ENCODE measurements around the gene WDR45B.

The WDR45B gene

DNA sequence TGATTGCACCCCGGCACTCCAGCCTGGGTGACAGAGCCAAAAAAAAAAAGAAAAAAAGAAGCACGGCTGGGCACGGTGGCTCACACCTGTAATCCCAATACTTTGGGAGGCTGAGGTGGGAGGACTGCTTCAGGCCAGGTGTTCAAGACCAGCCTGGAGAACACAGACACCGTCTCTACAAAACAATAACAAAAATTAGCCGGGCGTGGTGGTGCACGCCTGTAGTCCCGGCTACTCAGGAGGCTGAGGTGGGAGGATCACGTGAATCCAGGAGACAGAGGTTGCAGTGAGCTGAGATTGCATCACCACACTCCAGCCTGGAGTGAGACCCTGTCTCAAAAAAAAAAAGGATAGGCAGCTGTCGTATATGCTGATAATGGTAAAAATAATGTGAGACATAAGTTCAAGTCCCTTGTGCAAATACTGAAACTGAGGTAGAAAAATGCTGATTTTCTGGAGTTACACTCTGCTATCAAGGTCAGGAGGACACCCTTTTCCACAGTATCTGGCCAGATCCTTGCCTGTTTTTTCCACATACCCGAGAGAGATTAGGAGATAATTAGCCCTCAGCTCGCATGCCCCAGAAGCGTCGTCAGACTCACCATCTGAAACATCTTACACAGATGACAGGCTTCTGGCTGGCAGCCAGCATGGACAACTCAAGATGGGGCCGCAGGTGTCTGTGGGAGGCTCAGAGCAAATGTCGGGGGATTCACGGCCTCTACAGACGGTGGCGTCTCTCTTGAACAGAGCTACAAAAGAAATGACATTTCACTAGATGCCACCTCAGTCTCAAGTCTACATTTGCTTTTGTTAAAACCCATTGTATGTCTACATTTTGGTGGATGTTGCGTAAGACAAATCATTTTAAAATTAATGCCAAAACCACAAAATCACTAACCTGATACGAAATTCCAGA, 36.8 kb downstream of the WDR45B start:
- DNase-seq (ENCODE audit: low read depth) = no peak
- TF ChIP-seq CTCF (IDR thresholded peaks at IDR 0.05; ENCODE audit: low read depth, low read length, missing control alignments) = no peak
- in situ Hi-C loops (cut with HindIII; ENCODE audit: low sequenced_read_pairs) = no loop called here
- H3K4me3 ChIP-seq (ENCODE audit: low read depth, low read length) = no peak overlapping the region

DNA sequence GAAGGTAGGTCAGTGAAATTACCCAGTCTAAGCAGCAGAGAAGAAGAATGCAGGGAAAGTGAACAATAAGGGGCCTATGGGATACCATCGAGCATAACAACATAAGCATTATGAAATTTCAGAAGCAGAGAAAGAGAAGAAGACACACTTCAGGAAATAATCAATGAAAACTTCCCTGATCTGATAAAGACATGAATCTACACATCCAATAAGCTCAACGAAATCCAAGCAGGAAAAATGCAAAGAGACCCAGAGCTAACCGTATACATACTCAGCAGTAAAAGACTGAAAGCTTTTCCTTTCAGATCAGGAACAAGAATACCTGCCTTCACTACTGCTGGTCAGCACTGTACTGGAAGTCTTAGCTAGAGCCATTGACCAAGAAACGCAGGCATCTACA, 38.6 kb downstream of the WDR45B start:
- no peak overlapping the region for H3K4me3 ChIP-seq (ENCODE audit: low read depth, low read length)
- no peak for DNase-seq (ENCODE audit: low read depth)
- TF ChIP-seq CTCF (IDR thresholded peaks at IDR 0.05; ENCODE audit: low read depth, low read length, missing control alignments) = no peak
- in situ Hi-C loops (cut with HindIII; ENCODE audit: low sequenced_read_pairs) = no loop called here

DNA sequence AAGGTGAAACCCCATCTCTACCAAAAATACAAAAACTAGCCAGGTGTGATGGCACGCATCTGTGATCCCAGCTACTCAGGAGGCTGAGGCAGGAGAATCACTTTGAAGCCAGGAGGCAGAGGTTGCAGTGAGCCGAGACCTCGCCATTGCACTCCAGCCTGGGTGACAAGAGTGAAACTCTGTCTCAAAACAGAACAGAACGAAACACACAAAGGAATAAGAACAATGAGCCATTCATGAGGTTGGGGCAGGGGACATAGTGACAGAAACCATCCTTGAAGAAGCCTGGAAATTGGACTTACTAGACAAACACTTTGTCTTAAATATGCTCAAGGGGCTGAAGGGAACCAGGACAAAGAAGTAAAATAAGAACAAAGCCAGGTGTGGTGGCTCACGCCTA, 39.4 kb downstream of the WDR45B start:
- DNase-seq (ENCODE audit: low read depth) = no peak
- H3K4me3 ChIP-seq (ENCODE audit: low read depth, low read length) = no peak overlapping the region
- in situ Hi-C loops (cut with HindIII; ENCODE audit: low sequenced_read_pairs) = no loop called here
- TF ChIP-seq CTCF (IDR thresholded peaks at IDR 0.05; ENCODE audit: low read depth, low read length, missing control alignments) = no peak

DNA sequence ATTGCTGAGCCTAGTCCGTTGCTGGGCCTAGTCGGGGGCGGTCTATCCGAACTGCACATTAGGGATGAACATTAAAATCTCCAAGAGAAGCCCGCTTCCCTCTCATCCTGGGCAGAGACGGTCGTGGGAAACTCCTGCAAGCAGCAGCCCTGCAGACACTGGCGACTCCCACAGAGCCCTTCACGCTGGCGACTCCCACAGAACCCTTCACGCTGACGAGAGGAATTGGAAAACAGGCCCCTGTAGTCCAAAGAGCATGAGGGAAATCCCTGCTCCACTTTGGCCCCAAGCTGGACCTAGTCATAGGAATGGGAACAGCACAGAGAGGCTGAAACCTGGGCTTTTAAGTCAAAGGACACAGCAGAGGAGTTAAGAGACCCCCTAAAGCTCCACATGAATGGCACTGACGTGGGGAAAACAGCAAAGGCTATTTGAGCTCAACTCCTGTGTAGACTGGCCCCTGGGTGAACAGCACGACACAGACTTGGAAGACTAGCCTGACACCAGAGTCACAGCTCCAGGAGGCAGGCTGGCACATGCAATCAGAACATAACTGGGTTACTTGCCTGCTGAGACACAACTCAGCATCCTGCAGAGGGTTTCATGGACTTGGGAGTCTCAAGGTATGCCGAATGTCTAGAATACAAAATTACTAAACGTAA, 42.2 kb downstream of the WDR45B start:
- in situ Hi-C loops (cut with HindIII; ENCODE audit: low sequenced_read_pairs) = no loop called here
- no peak for TF ChIP-seq CTCF (IDR thresholded peaks at IDR 0.05; ENCODE audit: low read depth, low read length, missing control alignments)
- DNase-seq (ENCODE audit: low read depth) = no peak
- no peak overlapping the region for H3K4me3 ChIP-seq (ENCODE audit: low read depth, low read length)

GRCh38 chr17:82604532-82604931, 43.7 kb downstream of the WDR45B start:
- no peak for DNase-seq (ENCODE audit: low read depth)
- H3K4me3 ChIP-seq (ENCODE audit: low read depth, low read length) = no peak overlapping the region
- in situ Hi-C loops (cut with HindIII; ENCODE audit: low sequenced_read_pairs) = no loop called here
- no peak for TF ChIP-seq CTCF (IDR thresholded peaks at IDR 0.05; ENCODE audit: low read depth, low read length, missing control alignments)

GRCh38 chr17:82603981-82604448, 44.2 kb downstream of the WDR45B start:
- in situ Hi-C loops (cut with HindIII; ENCODE audit: low sequenced_read_pairs) = no loop called here
- no peak overlapping the region for H3K4me3 ChIP-seq (ENCODE audit: low read depth, low read length)
- no peak for DNase-seq (ENCODE audit: low read depth)
- no peak for TF ChIP-seq CTCF (IDR thresholded peaks at IDR 0.05; ENCODE audit: low read depth, low read length, missing control alignments)
